ENCODE data around the gene FAM111A.

The FAM111A gene

GRCh38 chr11:59141673-59142460 is 789 bp upstream of the FAM111A start:
- DNase-seq (ENCODE audit: low read depth in 2 of 2): no peak

GRCh38 chr11:59144096-59144495 is 1.4 kb downstream of the FAM111A start:
- no peak for DNase-seq (ENCODE audit: low read depth in 2 of 2)

GRCh38 chr11:59144579-59145345 is 2.1 kb downstream of the FAM111A start:
- peak; percentile 60 to 69 for DNase-seq (ENCODE audit: low read depth in 2 of 2)

GRCh38 chr11:59145534-59145933 is 2.9 kb downstream of the FAM111A start:
- no peak for DNase-seq (ENCODE audit: low read depth in 2 of 2)

- no peak for DNase-seq (ENCODE audit: low read depth in 2 of 2)
These were observed 9.1 kb downstream of the FAM111A start for GRCh38 chr11:59151761-59152160.

GRCh38 chr11:59152312-59152951 is 9.8 kb downstream of the FAM111A start:
- no peak for DNase-seq (ENCODE audit: low read depth in 2 of 2)

GRCh38 chr11:59154610-59155009 is 12.0 kb downstream of the FAM111A start:
- no peak for DNase-seq (ENCODE audit: low read depth in 2 of 2)

GRCh38 chr11:59157433-59157832 is 14.8 kb downstream of the FAM111A start:
- no peak for DNase-seq (ENCODE audit: low read depth in 2 of 2)

- DNase-seq (ENCODE audit: low read depth in 2 of 2): no peak
These were observed 15.8 kb downstream of the FAM111A start for GRCh38 chr11:59158206-59159068.

GRCh38 chr11:59164028-59164427 is 21.4 kb downstream of the FAM111A start:
- no peak for DNase-seq (ENCODE audit: low read depth in 2 of 2)

- DNase-seq (ENCODE audit: low read depth in 2 of 2): peak; percentile 79 to 81
These were observed 29.1 kb downstream of the FAM111A start, which contains the start of gene DTX4 for GRCh38 chr11:59171508-59172322. TSS of gene DTX4 (plus strand) at chr11:59172132. CDS start at chr11:59172596, 464 bp downstream.

- no peak for DNase-seq (ENCODE audit: low read depth in 2 of 2)
These were observed 29.9 kb downstream of the FAM111A start for GRCh38 chr11:59172345-59173079.

- DNase-seq (ENCODE audit: low read depth in 2 of 2): no peak
These were observed 30.7 kb downstream of the FAM111A start for GRCh38 chr11:59173080-59173963.

GRCh38 chr11:59173964-59174663 is 31.5 kb downstream of the FAM111A start:
- DNase-seq (ENCODE audit: low read depth in 2 of 2): no peak

- no peak for DNase-seq (ENCODE audit: low read depth in 2 of 2)
These were observed 32.0 kb downstream of the FAM111A start for GRCh38 chr11:59174664-59175033.

GRCh38 chr11:59175091-59175501 is 32.4 kb downstream of the FAM111A start:
- no peak for DNase-seq (ENCODE audit: low read depth in 2 of 2)

- DNase-seq (ENCODE audit: low read depth in 2 of 2): no peak
These were observed 33.7 kb downstream of the FAM111A start for GRCh38 chr11:59176330-59176729.

GRCh38 chr11:59178402-59178801 is 35.7 kb downstream of the FAM111A start:
- no peak for DNase-seq (ENCODE audit: low read depth in 2 of 2)
